Stimulated activated effector memory CD8-positive, alpha-beta T cell treated with anti-CD3 and anti-CD28 coated beads, Interleukin-12 subunit alpha, Interleukin-12 subunit beta, amount 100 ng/mL, for 72 hours (primary cell): ENCODE measurements around the gene RAD9A.

Experiments
- ATAC-seq: fragments of 150-1000 bp; cut with Tn5 transposase; 2 replicates; pipeline ENCODE4 v1.10.0; 2021
- DNase-seq, 2 donors: peaks; one replicate each; pipeline ENCODE4 v3.0.0; 2021 to 2022; ENCODE audit warnings: low spot score in 2 of 2
- H3K27ac Mint-ChIP-seq: one replicate; pipeline ENCODE4 v1.8.0; 2022; ENCODE audit warnings: mild to moderate bottlenecking, mixed read lengths
- H3K36me3 Mint-ChIP-seq: one replicate; pipeline ENCODE4 v1.8.0; 2022; ENCODE audit warnings: mild to moderate bottlenecking, mixed read lengths
- H3K4me1 Mint-ChIP-seq: one replicate; pipeline ENCODE4 v1.8.0; 2022; ENCODE audit warnings: mixed read lengths
- H3K4me3 Mint-ChIP-seq: one replicate; pipeline ENCODE4 v1.8.0; 2022; ENCODE audit warnings: mild to moderate bottlenecking, mixed read lengths
- H3K9me3 Mint-ChIP-seq: one replicate; pipeline ENCODE4 v1.8.0; 2022; ENCODE audit warnings: mixed read lengths

RAD9A gene

GRCh38 chr11:67429038-67429668 lies 37.4 kb downstream of the RAD9A start:
- peak overlapping the region; percentile 92 for H3K27ac Mint-ChIP-seq
- no peak for ATAC-seq
- H3K36me3 Mint-ChIP-seq = peaks cover 77% of the 10 kb centered on the region
- H3K4me1 Mint-ChIP-seq = peaks cover 55% of the 10 kb centered on the region
- H3K4me3 Mint-ChIP-seq = peak overlapping the region; percentile 89
- no peak for DNase-seq
- no peaks in the 10 kb centered on the region for H3K9me3 Mint-ChIP-seq

DNA sequence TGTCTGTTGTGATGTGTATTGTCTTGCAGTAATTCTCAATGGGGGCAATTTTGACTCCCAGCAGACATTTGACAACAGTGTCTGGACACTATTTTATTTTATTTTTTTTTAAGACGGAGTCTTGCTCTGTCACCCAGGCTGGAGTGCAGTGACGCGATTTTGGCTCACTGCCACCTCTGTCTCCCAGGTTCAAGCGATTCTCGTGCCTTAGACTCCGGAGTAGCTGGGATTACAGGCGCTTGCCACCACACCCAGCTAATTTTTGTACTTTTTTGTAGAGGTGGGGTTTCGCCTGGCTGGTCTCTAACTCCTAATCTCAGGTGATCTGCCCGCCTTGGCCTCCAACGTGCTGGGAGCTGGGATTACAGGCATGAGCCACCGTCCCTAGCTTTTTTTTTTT lies 37.9 kb downstream of the RAD9A start:
- H3K4me3 Mint-ChIP-seq = peak overlapping the region; percentile 42
- ATAC-seq = no peak
- H3K27ac Mint-ChIP-seq = peak overlapping the region; percentile 65
- DNase-seq = no peak
- peaks cover 79% of the 10 kb centered on the region for H3K36me3 Mint-ChIP-seq
- H3K9me3 Mint-ChIP-seq = no peaks in the 10 kb centered on the region
- peaks cover 55% of the 10 kb centered on the region for H3K4me1 Mint-ChIP-seq

- Mint-ChIP-seq H3K4me3 (peak overlapping the region; percentile 4), H3K9me3 (no peaks in the 10 kb centered on the region), H3K27ac (peak overlapping the region; percentile 94), H3K4me1 (peaks cover 53% of the 10 kb centered on the region), H3K36me3 (peaks cover 94% of the 10 kb centered on the region)
- ATAC-seq (no peak), DNase-seq (no peak)
These were observed 39.8 kb downstream of the RAD9A start for GRCh38 chr11:67431346-67432249.

- ATAC-seq (no peak), DNase-seq (no peak)
- Mint-ChIP-seq H3K4me1 (peaks cover 49% of the 10 kb centered on the region), H3K27ac (peak overlapping the region; percentile 94), H3K36me3 (peaks cover 100% of the 10 kb centered on the region), H3K4me3 (peak overlapping the region; percentile 95), H3K9me3 (no peaks in the 10 kb centered on the region)
These were observed 41.0 kb downstream of the RAD9A start for GRCh38 chr11:67432655-67433349.

GRCh38 chr11:67433536-67434394 lies 42.0 kb downstream of the RAD9A start:
- no peaks in the 10 kb centered on the region for H3K9me3 Mint-ChIP-seq
- H3K36me3 Mint-ChIP-seq = peaks cover 97% of the 10 kb centered on the region
- DNase-seq (peak in 1 of 2 donors; percentile 72), ATAC-seq (peak; percentile 42)
- peak overlapping the region; percentile 94 for H3K27ac Mint-ChIP-seq
- H3K4me1 Mint-ChIP-seq = peaks cover 54% of the 10 kb centered on the region
- H3K4me3 Mint-ChIP-seq = peak overlapping the region; percentile 95

GRCh38 chr11:67434395-67434881 lies 42.7 kb downstream of the RAD9A start:
- H3K4me3 Mint-ChIP-seq = peak overlapping the region; percentile 95
- H3K27ac Mint-ChIP-seq = peak overlapping the region; percentile 94
- H3K4me1 Mint-ChIP-seq = peaks cover 61% of the 10 kb centered on the region
- peaks cover 97% of the 10 kb centered on the region for H3K36me3 Mint-ChIP-seq
- peak in 1 of 2 donors; percentile 78 for DNase-seq
- peak; percentile 66 for ATAC-seq
- no peaks in the 10 kb centered on the region for H3K9me3 Mint-ChIP-seq

DNA sequence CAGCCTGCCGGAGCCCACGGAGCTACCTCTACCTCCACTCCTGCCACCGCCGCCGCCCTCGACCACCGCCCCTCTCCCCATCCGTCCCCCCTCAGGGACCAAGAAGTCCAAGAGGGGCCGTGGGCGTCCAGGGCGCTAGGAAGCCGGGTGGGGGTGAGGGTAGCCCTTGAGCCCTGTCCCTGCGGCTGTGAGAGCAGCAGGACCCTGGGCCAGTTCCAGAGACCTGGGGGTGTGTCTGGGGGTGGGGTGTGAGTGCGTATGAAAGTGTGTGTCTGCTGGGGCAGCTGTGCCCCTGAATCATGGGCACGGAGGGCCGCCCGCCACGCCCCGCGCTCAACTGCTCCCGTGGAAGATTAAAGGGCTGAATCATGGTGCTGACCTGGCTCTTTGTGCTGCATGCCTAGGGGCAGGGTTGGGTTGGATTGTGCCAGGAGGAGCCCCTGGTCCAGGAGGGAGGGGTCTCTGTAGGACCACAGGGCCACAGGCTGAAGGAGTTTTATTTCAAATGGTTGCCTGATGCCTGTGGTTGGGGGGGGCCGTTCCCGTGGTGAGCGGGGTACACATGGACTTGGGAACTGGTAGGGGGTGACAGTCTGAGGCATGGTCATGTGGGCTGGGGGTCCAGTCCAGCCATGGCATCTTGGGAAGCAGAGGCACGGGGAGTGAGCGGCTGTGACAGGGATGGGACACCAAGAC lies 43.4 kb downstream of the RAD9A start:
- H3K4me1 Mint-ChIP-seq = peaks cover 68% of the 10 kb centered on the region

DNA sequence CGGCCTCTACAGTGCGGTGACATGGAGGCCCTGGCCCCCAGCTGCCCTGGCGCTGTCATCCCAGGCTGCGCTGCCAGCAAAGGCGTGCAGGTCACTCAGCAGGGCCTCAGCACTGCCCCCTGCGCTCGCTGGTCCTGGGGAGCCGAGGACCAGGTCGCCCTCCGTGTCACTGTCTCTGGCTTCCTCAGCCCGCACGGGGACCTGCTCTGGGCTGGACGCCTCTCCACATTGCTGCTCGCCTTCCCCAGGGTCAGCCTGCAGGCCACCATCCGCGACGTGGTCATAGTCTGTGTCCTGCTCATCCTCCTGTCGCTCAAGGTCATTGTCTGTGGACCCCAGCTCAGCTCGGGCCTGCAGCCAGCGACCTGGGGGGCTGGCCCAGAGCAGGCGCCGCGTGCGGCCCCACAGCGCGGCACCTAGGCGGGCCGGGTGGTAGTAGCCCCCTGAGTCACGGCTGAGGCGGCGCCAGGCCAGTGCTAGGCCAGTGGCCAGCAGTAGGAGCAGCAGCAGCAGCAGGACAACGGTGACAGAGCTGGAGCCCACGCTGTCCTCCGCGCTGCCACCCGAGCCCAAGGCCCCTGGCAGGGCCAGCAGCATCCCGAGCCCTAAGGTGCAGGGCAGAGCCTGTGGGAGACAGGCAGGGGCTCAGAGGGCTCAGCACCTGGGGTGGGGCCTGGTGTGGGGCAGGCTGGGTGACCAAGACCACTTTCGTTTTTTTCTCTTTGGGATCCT lies 44.1 kb downstream of the RAD9A start:
- Mint-ChIP-seq H3K27ac (peak overlapping the region; percentile 94), H3K36me3 (peaks cover 92% of the 10 kb centered on the region), H3K4me3 (peak overlapping the region; percentile 95), H3K4me1 (peaks cover 75% of the 10 kb centered on the region), H3K9me3 (no peaks in the 10 kb centered on the region)
- DNase-seq (no peak), ATAC-seq (peak; percentile 1)

More for the DNA sequence above, 43.4 kb downstream of the RAD9A start:
- no peaks in the 10 kb centered on the region for H3K9me3 Mint-ChIP-seq
- peak overlapping the region; percentile 94 for H3K27ac Mint-ChIP-seq
- peak; percentile 3 for ATAC-seq
- H3K4me3 Mint-ChIP-seq = peak overlapping the region; percentile 95
- H3K36me3 Mint-ChIP-seq = peaks cover 97% of the 10 kb centered on the region
- DNase-seq = peak in 1 of 2 donors; percentile 69

DNA sequence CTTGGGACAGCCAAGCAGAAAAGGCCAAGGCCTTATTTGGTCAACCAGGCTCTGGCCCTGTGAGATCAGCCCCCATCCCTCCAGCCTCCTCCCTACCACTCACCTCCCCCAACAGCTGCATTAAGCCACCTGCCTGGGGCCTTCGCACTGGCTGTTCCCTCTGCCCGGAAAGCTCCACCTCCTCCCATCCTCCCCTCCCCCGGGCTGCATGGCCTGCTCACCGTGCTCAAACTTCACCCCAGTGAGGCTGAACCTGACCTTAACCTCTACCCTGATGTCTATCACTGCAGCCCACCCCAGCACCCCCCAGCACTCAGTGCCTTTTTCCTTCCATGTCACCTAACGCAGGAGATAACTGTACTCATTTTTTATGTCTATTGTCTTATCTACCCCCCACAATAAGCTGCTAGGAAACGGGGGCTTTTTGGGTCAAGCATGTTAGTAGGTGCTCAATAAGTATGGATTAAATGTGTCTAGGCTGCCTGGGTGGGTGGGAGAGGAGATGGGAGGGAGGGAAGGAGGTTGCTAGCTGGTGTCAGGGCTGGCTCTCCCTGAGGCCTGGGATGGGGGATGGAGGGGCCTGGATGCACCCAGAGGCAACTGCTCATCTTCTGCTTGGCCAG lies 44.8 kb downstream of the RAD9A start:
- H3K9me3 Mint-ChIP-seq = no peaks in the 10 kb centered on the region
- ATAC-seq = peak; percentile 52
- H3K4me3 Mint-ChIP-seq = peak overlapping the region; percentile 95
- H3K36me3 Mint-ChIP-seq = peaks cover 85% of the 10 kb centered on the region
- peak in 1 of 2 donors; percentile 84 for DNase-seq
- peak overlapping the region; percentile 94 for H3K27ac Mint-ChIP-seq
- peaks cover 81% of the 10 kb centered on the region for H3K4me1 Mint-ChIP-seq

GRCh38 chr11:67437082-67437808 lies 45.5 kb downstream of the RAD9A start, which contains the start of gene PTPRCAP:
TSS of gene PTPRCAP (minus strand) at chr11:67437682. CDS start at chr11:67437619, 63 bp downstream.
- Mint-ChIP-seq H3K27ac (peak within 1 kb of the TSS; percentile 94), H3K4me1 (peaks cover 80% of the 10 kb centered on the region), H3K9me3 (no peaks in the 10 kb centered on the region), H3K36me3 (peaks cover 82% of the 10 kb centered on the region), H3K4me3 (peak within 1 kb of the TSS; percentile 95)
- peak in 1 of 2 donors; percentile 85 for DNase-seq
- ATAC-seq = peak; percentile 33

DNA sequence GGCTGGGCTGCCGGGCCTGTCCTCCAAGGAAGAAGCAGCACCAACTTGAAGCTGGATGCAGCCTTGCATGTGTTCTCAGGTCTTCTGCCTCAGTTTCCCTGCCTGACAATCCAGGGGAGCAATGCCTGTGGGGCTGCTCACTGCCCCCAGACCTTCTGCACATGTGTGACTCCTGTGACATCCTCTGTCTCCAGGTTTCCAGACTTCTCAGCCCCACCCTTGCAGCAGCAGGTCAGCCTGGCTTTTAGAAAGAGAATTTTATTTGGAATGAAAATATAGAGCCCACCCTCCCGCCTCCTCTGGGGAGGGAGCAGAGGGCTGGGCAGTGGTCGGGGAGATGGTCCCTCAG lies 46.0 kb downstream of the RAD9A start:
- Mint-ChIP-seq H3K27ac (peak overlapping the region; percentile 94), H3K4me1 (peaks cover 83% of the 10 kb centered on the region), H3K4me3 (peak overlapping the region; percentile 95), H3K36me3 (peaks cover 82% of the 10 kb centered on the region), H3K9me3 (no peaks in the 10 kb centered on the region)
- DNase-seq = no peak
- ATAC-seq = no peak

- Mint-ChIP-seq H3K27ac (peak overlapping the region; percentile 94), H3K36me3 (peaks cover 79% of the 10 kb centered on the region), H3K4me3 (peak overlapping the region; percentile 95), H3K9me3 (no peaks in the 10 kb centered on the region), H3K4me1 (peaks cover 80% of the 10 kb centered on the region)
- ATAC-seq = peak; percentile 66
- peak; percentile 62 to 88 for DNase-seq
These were observed 46.5 kb downstream of the RAD9A start for GRCh38 chr11:67438158-67438902.
